Medulla oblongata (tissue), 1 donor: ENCODE results near the gene ZCWPW1.
"Not testable (repeated sequence)": the region's sequence is repeated elsewhere in the genome, so short reads cannot be mapped to it uniquely, and the experiment has no call there.

Experiments
- DNase-seq: peaks from one replicate; pipeline ENCODE4 v3.0.0-alpha.2; 2015; ENCODE audit errors: extremely low spot score

ZCWPW1 gene

GRCh38 chr7:100373261-100373831, 55.2 kb downstream of the ZCWPW1 start, which contains the start of gene PILRA:
Gene PILRA, plus strand, starts transcription at chr7:100373487. Its CDS starts 170 bp downstream, at chr7:100373657.
- peak; percentile 43 for DNase-seq

DNA sequence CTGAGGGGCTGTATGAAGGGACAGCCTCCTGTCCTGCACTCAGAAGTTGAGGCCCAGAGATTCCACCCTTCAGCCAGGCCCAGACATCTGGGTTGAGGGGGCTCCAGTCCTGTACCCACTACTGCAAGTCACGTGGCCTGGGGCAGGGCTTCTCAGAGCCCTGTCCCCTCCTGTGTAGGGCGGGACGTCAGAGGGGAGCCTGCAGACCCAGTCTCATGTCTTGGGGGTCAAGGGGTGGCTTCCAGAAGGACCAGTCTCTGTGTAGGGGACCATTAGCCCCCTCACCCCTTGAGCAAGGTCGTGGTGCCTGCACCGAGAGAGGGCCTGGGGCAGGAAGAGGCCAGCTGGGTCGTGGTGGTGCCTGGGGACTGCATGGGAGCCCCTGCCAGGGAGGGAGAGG, 55.8 kb downstream of the ZCWPW1 start:
- DNase-seq, result no peak

GRCh38 chr7:100372256-100372655, 56.2 kb downstream of the ZCWPW1 start:
- DNase-seq, result peak; percentile 58

GRCh38 chr7:100371561-100372171, 56.8 kb downstream of the ZCWPW1 start:
- DNase-seq, result no peak

DNA sequence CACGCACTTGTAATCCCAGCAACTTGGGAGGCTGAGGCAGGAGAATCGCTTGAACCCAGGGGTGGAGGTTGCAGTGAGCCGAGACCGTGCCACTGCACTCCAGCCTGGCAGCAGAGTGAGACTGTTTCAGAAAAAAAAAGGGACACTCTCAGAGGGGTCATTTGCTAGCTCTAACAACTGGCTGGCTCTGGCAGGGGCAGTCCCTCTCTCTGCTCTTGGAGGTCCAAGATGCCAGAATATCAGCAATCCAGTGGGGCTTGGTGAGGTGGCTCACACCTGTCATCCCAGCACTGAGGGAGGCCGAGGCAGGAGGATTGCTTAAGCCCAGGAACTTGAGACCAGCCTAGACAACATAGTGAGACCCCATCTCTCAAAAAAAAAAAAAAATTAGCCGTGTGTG, 57.8 kb downstream of the ZCWPW1 start:
- DNase-seq, result no peak

GRCh38 chr7:100370303-100370702, 58.2 kb downstream of the ZCWPW1 start:
- no peak for DNase-seq

- DNase-seq, result peak; percentile 85
These were observed 59.4 kb downstream of the ZCWPW1 start for GRCh38 chr7:100369105-100369504.

DNA sequence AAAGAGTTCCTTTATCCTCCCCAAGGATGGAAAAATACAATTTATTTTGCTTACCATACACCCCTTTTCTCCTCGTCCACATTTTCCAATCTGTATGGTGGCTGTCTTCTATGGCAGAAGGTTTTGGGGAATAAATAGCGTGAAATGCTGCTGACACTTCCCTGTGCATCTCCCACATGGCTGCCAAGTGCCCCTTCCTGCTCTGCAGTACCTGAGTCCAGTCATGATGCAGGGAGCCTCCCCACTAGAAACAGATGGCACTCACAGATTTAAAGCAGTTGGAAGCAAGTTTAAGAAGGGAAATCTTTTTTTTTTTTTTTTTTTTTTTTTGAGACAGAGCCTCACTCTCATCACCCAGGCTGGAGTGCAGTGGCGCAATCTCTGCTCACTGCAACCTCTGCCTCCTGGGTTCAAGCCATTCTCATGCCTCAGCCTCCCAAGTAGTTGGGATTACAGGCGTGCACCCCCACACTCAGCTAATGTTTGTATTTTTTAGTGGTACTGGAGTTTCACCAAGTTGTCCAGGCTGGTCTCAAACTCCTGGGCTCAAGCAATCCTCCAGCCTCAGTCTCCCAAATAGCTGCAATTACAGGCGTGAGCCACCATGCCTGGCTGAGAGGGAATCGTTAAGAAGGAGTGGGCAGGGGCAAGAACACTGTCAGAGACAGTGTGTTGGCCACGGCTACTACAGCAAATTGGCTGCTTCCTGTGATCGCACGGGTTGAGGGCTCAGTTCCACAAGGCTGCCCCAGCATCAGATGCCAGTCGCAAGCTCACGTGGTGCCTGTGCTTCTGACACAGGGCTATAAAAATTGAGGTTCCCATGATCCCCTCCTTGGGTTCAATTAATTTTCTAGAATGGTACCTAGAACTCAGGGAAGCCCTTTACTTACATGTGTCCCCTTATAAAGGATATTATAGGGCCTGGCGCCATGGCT, 60.6 kb downstream of the ZCWPW1 start:
- peak; percentile 33 for DNase-seq

DNA sequence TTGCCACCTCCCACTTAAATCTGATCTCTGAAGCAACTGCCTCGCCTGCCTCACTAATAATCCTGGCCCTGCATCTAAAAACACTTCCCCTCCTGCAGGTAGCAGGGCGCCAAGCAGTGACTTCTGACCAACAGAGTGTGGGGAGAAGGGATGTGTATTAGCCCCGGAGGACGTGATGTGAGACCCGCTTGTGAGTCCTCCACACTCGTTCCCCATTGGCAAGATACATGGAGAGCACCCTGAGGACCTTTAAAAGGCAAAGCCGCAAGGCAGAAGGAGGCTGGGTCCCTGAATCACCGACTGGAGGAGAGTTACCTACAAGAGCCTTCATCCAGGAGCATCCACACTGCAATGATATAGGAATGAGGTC, 61.3 kb downstream of the ZCWPW1 start:
- DNase-seq, result no peak

- no peak for DNase-seq
These were observed 61.9 kb downstream of the ZCWPW1 start for GRCh38 chr7:100366411-100367250.

- not testable (repeated sequence) for DNase-seq
These were observed 62.5 kb downstream of the ZCWPW1 start for GRCh38 chr7:100365998-100366367.

GRCh38 chr7:100364480-100364879, 64.0 kb downstream of the ZCWPW1 start:
- no peak for DNase-seq

- not testable (repeated sequence) for DNase-seq
These were observed 64.7 kb downstream of the ZCWPW1 start for GRCh38 chr7:100363797-100364196.

DNA sequence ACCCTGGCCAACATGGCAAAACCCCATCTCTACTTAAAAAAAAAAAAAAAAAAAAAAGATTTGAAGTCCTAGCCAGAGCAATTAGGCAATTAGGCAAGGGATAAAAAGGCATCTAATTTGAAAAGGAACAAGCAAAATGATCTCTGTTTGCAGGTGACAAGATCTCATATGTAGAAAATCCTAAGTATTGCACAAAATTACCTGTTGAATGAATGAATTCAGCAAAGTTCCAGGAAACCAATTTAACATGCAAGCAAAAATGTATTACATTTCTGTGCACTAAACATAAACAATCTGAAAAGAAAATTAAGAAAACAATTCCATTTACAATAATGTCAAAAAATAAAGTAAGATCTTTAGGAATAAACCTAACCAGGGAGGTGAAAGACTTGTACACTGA, 65.4 kb downstream of the ZCWPW1 start:
- no peak for DNase-seq

GRCh38 chr7:100360135-100360854, 68.2 kb downstream of the ZCWPW1 start:
- DNase-seq, result no peak

GRCh38 chr7:100358857-100359212, 69.7 kb downstream of the ZCWPW1 start:
- no peak for DNase-seq

DNA sequence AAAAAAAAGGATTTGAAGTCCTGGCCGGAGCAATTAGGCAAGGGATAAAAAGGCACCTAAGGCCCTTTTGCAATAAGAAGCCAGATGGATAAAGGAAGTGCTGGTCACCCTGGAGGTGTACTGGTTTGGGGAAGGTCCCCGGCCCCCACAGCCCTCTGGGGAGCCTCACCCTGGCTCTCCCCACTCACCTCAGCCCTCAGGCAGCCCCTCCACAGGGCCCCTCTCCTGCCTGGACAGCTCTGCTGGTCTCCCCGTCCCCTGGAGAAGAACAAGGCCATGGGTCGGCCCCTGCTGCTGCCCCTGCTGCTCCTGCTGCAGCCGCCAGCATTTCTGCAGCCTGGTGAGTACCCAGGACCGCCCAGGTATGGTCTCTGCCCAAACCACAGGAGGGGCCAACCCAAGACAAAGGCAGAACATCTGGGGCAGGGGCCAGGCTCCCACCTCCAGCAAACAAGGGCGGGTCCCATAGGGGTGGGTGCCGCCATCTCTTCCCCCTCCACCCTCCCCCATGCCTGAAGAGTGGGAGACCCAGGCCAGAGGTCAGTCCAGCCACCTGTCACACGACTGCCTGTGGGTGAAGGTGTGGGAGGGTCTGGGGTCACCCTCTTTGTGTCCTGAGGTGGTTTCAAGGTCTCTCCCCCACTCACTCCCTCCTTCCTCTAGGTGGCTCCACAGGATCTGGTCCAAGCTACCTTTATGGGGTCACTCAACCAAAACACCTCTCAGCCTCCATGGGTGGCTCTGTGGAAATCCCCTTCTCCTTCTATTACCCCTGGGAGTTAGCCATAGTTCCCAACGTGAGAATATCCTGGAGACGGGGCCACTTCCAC, 70.3 kb downstream of the ZCWPW1 start, which contains the start of gene PILRB:
Gene PILRB, plus strand, starts transcription at position 91 of the 830 bp plus-strand sequence. Its CDS starts 186 bp downstream, at position 277.
- DNase-seq, result no peak

- DNase-seq, result no peak
These were observed 71.4 kb downstream of the ZCWPW1 start for GRCh38 chr7:100357131-100357561.

- no peak for DNase-seq
These were observed 72.0 kb downstream of the ZCWPW1 start for GRCh38 chr7:100356416-100357068.
